WTC11 (cell line): ENCODE results near the gene PDLIM7.

ENCODE experiments used
- ATF2 ChIP-seq: sonication (generic); formaldehyde crosslinking; IDR thresholded peaks from 2 replicates; pipeline ENCODE4 v1.8.1; 2022; ENCODE audit warnings: low read depth, missing genetic modification reagents, borderline replicate concordance
- CTCF ChIP-seq: fragments of 200-600 bp; IDR thresholded peaks from 2 replicates; pipeline ENCODE4 v1.8.0; 2022; ENCODE audit warnings: antibody characterized with exemption
- ZNF263 ChIP-seq: sonication (generic); formaldehyde crosslinking; IDR thresholded peaks from 2 replicates; pipeline ENCODE4 v1.8.1; 2022; ENCODE audit warnings: low read depth, mild to moderate bottlenecking, moderate library complexity, missing genetic modification reagents
- TF ChIP-seq, protein P1 (sequence below): sonication (generic); formaldehyde crosslinking; IDR thresholded peaks from 2 replicates; pipeline ENCODE4 v1.8.1; 2022; ENCODE audit warnings: low read depth, mild to moderate bottlenecking, moderate library complexity, missing genetic modification reagents, borderline replicate concordance
- TF ChIP-seq, protein P2 (sequence below): sonication (generic); formaldehyde crosslinking; IDR thresholded peaks from 2 replicates; pipeline ENCODE4 v1.8.0; 2022; ENCODE audit warnings: mild to moderate bottlenecking, missing genetic modification reagents
- TF ChIP-seq, protein P3 (sequence below): sonication (generic); formaldehyde crosslinking; IDR thresholded peaks from 2 replicates; pipeline ENCODE4 v1.8.0; 2023; ENCODE audit warnings: mild to moderate bottlenecking, missing genetic modification reagents

DNA sequence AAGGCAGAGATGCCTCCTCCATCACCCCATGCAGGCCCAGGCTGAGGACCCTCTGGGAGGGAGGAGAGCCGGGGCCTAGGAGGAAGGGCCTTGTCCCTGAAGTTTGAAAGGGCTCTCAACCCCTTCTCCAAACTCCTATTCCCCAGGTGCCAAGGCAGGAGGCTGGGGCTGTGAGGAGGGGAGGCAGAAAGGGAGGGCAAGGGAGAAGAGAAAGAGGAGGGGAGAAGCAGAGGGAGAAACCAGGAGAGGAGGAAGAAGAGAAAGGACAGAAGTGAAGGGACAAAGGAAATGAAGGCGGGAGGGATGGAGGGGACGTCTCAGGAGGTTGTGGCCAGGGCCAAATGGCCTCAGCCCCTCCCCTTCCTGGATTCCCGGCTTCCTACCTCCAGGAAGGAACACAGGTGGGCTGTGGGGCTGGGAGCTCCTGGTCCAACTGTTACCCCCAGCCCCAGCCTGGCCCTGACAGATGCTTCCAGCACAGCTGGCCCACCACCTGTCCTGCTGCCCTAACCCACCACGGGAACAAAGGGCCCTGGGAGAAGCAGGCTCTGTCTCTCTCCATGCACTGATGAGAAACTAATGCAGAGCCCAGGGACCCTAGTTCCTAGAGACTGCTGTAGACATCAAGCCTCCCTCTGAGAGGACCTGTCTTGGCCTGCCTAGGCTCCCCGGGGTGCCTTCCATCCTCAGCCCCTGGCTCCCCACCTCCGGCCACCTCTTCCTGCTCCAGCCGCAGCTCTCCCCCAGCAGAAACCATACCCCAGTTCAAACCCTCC is 27.5 kb downstream of the PDLIM7 start:
- TF ChIP-seq ATF2 (CRISPR knock-in tag) (no peak), CTCF (no peak), ZNF263 (CRISPR knock-in tag) (no peak)
- TF ChIP-seq, protein P1, sequence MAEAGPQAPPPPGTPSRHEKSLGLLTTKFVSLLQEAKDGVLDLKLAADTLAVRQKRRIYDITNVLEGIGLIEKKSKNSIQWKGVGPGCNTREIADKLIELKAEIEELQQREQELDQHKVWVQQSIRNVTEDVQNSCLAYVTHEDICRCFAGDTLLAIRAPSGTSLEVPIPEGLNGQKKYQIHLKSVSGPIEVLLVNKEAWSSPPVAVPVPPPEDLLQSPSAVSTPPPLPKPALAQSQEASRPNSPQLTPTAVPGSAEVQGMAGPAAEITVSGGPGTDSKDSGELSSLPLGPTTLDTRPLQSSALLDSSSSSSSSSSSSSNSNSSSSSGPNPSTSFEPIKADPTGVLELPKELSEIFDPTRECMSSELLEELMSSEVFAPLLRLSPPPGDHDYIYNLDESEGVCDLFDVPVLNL (CRISPR knock-in tag): no peak
- TF ChIP-seq, protein P2, sequence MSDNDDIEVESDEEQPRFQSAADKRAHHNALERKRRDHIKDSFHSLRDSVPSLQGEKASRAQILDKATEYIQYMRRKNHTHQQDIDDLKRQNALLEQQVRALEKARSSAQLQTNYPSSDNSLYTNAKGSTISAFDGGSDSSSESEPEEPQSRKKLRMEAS (CRISPR knock-in tag): no peak
- TF ChIP-seq, protein P3, sequence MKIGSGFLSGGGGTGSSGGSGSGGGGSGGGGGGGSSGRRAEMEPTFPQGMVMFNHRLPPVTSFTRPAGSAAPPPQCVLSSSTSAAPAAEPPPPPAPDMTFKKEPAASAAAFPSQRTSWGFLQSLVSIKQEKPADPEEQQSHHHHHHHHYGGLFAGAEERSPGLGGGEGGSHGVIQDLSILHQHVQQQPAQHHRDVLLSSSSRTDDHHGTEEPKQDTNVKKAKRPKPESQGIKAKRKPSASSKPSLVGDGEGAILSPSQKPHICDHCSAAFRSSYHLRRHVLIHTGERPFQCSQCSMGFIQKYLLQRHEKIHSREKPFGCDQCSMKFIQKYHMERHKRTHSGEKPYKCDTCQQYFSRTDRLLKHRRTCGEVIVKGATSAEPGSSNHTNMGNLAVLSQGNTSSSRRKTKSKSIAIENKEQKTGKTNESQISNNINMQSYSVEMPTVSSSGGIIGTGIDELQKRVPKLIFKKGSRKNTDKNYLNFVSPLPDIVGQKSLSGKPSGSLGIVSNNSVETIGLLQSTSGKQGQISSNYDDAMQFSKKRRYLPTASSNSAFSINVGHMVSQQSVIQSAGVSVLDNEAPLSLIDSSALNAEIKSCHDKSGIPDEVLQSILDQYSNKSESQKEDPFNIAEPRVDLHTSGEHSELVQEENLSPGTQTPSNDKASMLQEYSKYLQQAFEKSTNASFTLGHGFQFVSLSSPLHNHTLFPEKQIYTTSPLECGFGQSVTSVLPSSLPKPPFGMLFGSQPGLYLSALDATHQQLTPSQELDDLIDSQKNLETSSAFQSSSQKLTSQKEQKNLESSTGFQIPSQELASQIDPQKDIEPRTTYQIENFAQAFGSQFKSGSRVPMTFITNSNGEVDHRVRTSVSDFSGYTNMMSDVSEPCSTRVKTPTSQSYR (CRISPR knock-in tag): no peak
